ENCODE data around the gene DYRK1B.

GRCh38 chr19:39829702-39830275 is 4.2 kb downstream of the DYRK1B start:
- TF ChIP-seq, protein P1, sequence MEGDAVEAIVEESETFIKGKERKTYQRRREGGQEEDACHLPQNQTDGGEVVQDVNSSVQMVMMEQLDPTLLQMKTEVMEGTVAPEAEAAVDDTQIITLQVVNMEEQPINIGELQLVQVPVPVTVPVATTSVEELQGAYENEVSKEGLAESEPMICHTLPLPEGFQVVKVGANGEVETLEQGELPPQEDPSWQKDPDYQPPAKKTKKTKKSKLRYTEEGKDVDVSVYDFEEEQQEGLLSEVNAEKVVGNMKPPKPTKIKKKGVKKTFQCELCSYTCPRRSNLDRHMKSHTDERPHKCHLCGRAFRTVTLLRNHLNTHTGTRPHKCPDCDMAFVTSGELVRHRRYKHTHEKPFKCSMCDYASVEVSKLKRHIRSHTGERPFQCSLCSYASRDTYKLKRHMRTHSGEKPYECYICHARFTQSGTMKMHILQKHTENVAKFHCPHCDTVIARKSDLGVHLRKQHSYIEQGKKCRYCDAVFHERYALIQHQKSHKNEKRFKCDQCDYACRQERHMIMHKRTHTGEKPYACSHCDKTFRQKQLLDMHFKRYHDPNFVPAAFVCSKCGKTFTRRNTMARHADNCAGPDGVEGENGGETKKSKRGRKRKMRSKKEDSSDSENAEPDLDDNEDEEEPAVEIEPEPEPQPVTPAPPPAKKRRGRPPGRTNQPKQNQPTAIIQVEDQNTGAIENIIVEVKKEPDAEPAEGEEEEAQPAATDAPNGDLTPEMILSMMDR (conservative IDR thresholded peaks at IDR 0.05; ENCODE audit: low read length) = no peak
- no peak for TF ChIP-seq EZH2phosphoT487 (IDR thresholded peaks at IDR 0.05; ENCODE audit: borderline replicate concordance, low read depth, low read length)

All from OCI-LY7 (cell line).